SK-N-SH (cell line): Measurements from ENCODE around the gene RGS6. TPM values are rescaled to one million over a fixed set of nuclear protein-coding genes. Genes with fewer than 3 reads are reported as not detected.
"Not testable (repeated sequence)": the region's sequence is repeated elsewhere in the genome, so short reads cannot be mapped to it uniquely, and the experiment has no call there.

Experiments used
- CTCF ChIA-PET: fragments of 300-600, 350-600 bp; formaldehyde crosslinking; extraction: SDS; loops from one replicate; lab custom pipeline; 2021; lab: Yijun Ruan, JAX
- POLR2A ChIA-PET: fragments of 350-600 bp; sonication (Branson Sonifier 250); formaldehyde crosslinking; extraction: SDS; loops from one replicate; lab custom pipeline; 2020; ENCODE audit warnings: antibody characterized with exemption, inconsistent platforms; lab: Yijun Ruan, JAX
- DNase-seq: peaks from one replicate; pipeline ENCODE4 v3.0.0; 2012
- H2AFZ ChIP-seq: fragments of 200-600 bp; sonication (generic); 2 replicates; pipeline ENCODE4 v1.8.1; 2016; ENCODE audit warnings: antibody characterized with exemption, mild to moderate bottlenecking, low read depth
- H3F3A ChIP-seq: fragments of 200-600 bp; sonication (generic); replicated peaks from 2 replicates; pipeline ENCODE3; 2016; ENCODE audit warnings: antibody characterized with exemption, mild to moderate bottlenecking; ENCODE audit not compliant: insufficient read depth
- H3K27ac ChIP-seq, 2 experiments: fragments of 200-500 bp in 1 of 2; fragments of 200-600 bp in 1 of 2; sonication (Bioruptor generic) in 1 of 2; sonication (generic), shearing (Covaris generic) in 1 of 2; 2 replicates each; pipeline versions ENCODE4 v1.5.1 to v1.6.1; 2014 to 2016; ENCODE audit warnings: low read depth in 2 of 2, inconsistent platforms in 1 of 2, low read length in 1 of 2, mild to moderate bottlenecking in 1 of 2, mixed read lengths in 1 of 2
- H3K27me3 ChIP-seq: fragments of 200-600 bp; sonication (generic), shearing (Covaris generic); 2 replicates; pipeline ENCODE4 v1.6.1; 2016; ENCODE audit warnings: mixed run types; ENCODE audit not compliant: insufficient read depth
- H3K36me3 ChIP-seq, 2 experiments: fragments of 200-500 bp in 1 of 2; fragments of 200-600 bp in 1 of 2; sonication (Bioruptor generic) in 1 of 2; sonication (generic) in 1 of 2; replicated peaks in 1 of 2; 2 replicates each; pipeline versions ENCODE3 to v1.5.1; 2014 to 2016; ENCODE audit warnings: low read length in 1 of 2, mild to moderate bottlenecking in 1 of 2; ENCODE audit not compliant: insufficient read depth in 2 of 2, control insufficient read depth in 1 of 2
- H3K4me1 ChIP-seq, 2 experiments: fragments of 200-500 bp in 1 of 2; fragments of 200-600 bp in 1 of 2; sonication (Bioruptor generic) in 1 of 2; sonication (generic), shearing (Covaris generic) in 1 of 2; 2 replicates each; pipeline versions ENCODE4 v1.5.1 to v1.6.1; 2014 to 2016; ENCODE audit warnings: low read depth in 1 of 2, low read length in 1 of 2, mixed run types in 1 of 2; ENCODE audit not compliant: insufficient read depth in 2 of 2, control insufficient read depth in 1 of 2
- H3K4me2 ChIP-seq: fragments of 200-600 bp; sonication (generic), shearing (Covaris generic); 2 replicates; pipeline ENCODE4 v1.6.1; 2017; ENCODE audit warnings: mixed run types
- H3K4me3 ChIP-seq, 2 experiments: fragments of 200-500 bp in 1 of 2; fragments of 200-600 bp in 1 of 2; sonication (Bioruptor generic) in 1 of 2; sonication (generic), shearing (Covaris generic) in 1 of 2; 2 replicates each; pipeline versions ENCODE4 v1.5.1 to v1.8.1; 2014 to 2016; ENCODE audit warnings: low read depth in 2 of 2, inconsistent platforms in 1 of 2, low read length in 1 of 2, mild to moderate bottlenecking in 1 of 2, mixed read lengths in 1 of 2, moderate library complexity in 1 of 2
- H3K79me2 ChIP-seq: fragments of 200-600 bp; sonication (generic); 2 replicates; pipeline ENCODE4 v1.8.1; 2017; ENCODE audit warnings: mild to moderate bottlenecking; ENCODE audit not compliant: insufficient read depth
- H3K9ac ChIP-seq: fragments of 200-600 bp; sonication (generic); 2 replicates; pipeline ENCODE4 v1.6.1; 2017; ENCODE audit warnings: mixed run types
- H3K9me2 ChIP-seq: fragments of 200-600 bp; sonication (generic); 2 replicates; pipeline ENCODE4 v1.6.1; 2017; ENCODE audit warnings: mixed run types
- H3K9me3 ChIP-seq: fragments of 200-600 bp; sonication (generic); 2 replicates; pipeline ENCODE4 v1.6.1; 2017; ENCODE audit warnings: mixed run types, mild to moderate bottlenecking, moderate library complexity
- H4K20me1 ChIP-seq: fragments of 200-600 bp; sonication (generic); 2 replicates; pipeline ENCODE4 v1.6.1; 2017; ENCODE audit warnings: mild to moderate bottlenecking, mixed run types; ENCODE audit not compliant: insufficient read depth
- CTCF ChIP-seq: fragments of 200-600 bp; sonication (generic); IDR thresholded peaks from 2 replicates; pipeline ENCODE4 v1.6.1; 2017; ENCODE audit warnings: antibody characterized with exemption, mild to moderate bottlenecking, moderate library complexity
- EP300 ChIP-seq, 2 experiments: IDR thresholded peaks; 2 replicates each; pipeline versions ENCODE4 v1.4.0 to v1.6.1; 2012; ENCODE audit warnings: borderline replicate concordance in 1 of 2, low read depth in 1 of 2, low read length in 1 of 2
- FOXJ3 ChIP-seq: sonication (generic); formaldehyde crosslinking; IDR thresholded peaks from 2 replicates; pipeline ENCODE4 v1.5.1; 2020; ENCODE audit warnings: mild to moderate bottlenecking, missing genetic modification reagents
- FOXM1 ChIP-seq: IDR thresholded peaks from 2 replicates; pipeline ENCODE4 v1.4.0; 2012; ENCODE audit warnings: low read depth, mild to moderate bottlenecking
- GABPA ChIP-seq: IDR thresholded peaks from 2 replicates; pipeline ENCODE4 v1.4.0; 2012; ENCODE audit warnings: low read depth, mild to moderate bottlenecking
- MAX ChIP-seq: IDR thresholded peaks from 2 replicates; pipeline ENCODE4 v1.4.0; 2012; ENCODE audit warnings: low read depth
- MXI1 ChIP-seq: IDR thresholded peaks from 2 replicates; pipeline ENCODE4 v1.6.1; 2012; ENCODE audit warnings: mild to moderate bottlenecking, low read depth, low read length, improper control_type of control experiment
- PBX3 ChIP-seq: IDR thresholded peaks from 2 replicates; pipeline ENCODE4; 2012
- RAD21 ChIP-seq: IDR thresholded peaks from 2 replicates; pipeline ENCODE4 v1.6.1; 2012; ENCODE audit warnings: mild to moderate bottlenecking, low read length
- RCOR1 ChIP-seq: fragments of 150-350 bp; IDR thresholded peaks from 2 replicates; pipeline ENCODE4 v1.6.1; 2017; ENCODE audit warnings: antibody characterized with exemption, low read length
- SIN3A ChIP-seq: IDR thresholded peaks from 2 replicates; pipeline ENCODE4 v1.6.1; 2012; ENCODE audit warnings: low read depth, mild to moderate bottlenecking, low read length, moderate library complexity, borderline replicate concordance
- TAF1 ChIP-seq: IDR thresholded peaks from 2 replicates; pipeline ENCODE4 v1.6.1; 2012; ENCODE audit warnings: low read depth, mild to moderate bottlenecking, low read length, moderate library complexity, borderline replicate concordance
- TEAD4 ChIP-seq: IDR thresholded peaks from 2 replicates; pipeline ENCODE4 v1.4.0; 2012; ENCODE audit warnings: mild to moderate bottlenecking, borderline replicate concordance; ENCODE audit not compliant: insufficient read depth
- USF2 ChIP-seq: fragments of 150-350 bp; IDR thresholded peaks from 2 replicates; pipeline ENCODE4 v1.6.1; 2017; ENCODE audit warnings: antibody characterized with exemption, low read length, low read depth, borderline replicate concordance
- ZBTB33 ChIP-seq: IDR thresholded peaks from 2 replicates; pipeline ENCODE4 v1.4.0; 2012; ENCODE audit warnings: low read depth, borderline replicate concordance
- WGBS: methylation state at CpG from one replicate; pipeline ENCODE4 v1.1.6; 2017; ENCODE audit warnings: low lambda C conversion rate; 5-methylcytosine and 5-hydroxymethylcytosine counted together
- polyA plus RNA-seq, 3 experiments: library from polyadenylated mRNA; depleted of rRNA; stranded (reverse); fragments of >200 nt; gene quantifications; 2 replicates each; pipeline ENCODE4 v1.2.3, GENCODE V29; 2012

Gene RGS6
- polyA plus RNA-seq, 1 of the 3 experiments (the other 2 are of a cell fraction) = not detected

GRCh38 chr14:71885301-71885700 is 46.9 kb upstream of the RGS6 start (continued):
- TF ChIP-seq ZBTB33 (no peak), TEAD4 (no peak), PBX3 (no peak), SIN3A (no peak), RCOR1 (no peak)

- POLR2A ChIA-PET, H3K4me1 ChIP-seq, H4K20me1 ChIP-seq, CTCF ChIA-PET, H3K4me3 ChIP-seq, H3K36me3 ChIP-seq, H3K9ac ChIP-seq, H3K27ac ChIP-seq, H3F3A ChIP-seq, DNase-seq, H3K4me2 ChIP-seq, H3K79me2 ChIP-seq, H2AFZ ChIP-seq, H3K27me3 ChIP-seq, H3K9me2 ChIP-seq, H3K9me3 ChIP-seq: not testable (repeated sequence)
- 1% methylated on average over 9 of the region's 9 CpGs for WGBS
Observed at GRCh38 chr14:71887802-71888201, 44.4 kb upstream of the RGS6 start.

GRCh38 chr14:71890541-71890940 is 41.7 kb upstream of the RGS6 start:
- Histone ChIP-seq H3K4me3 (no peak overlapping the region), H3K4me2 (no peak overlapping the region), H3K9ac (no peak overlapping the region), H3K4me1 (no peaks in the 10 kb centered on the region)
- CTCF ChIA-PET = interaction anchor here (1.7 kb wide), 1 partner anchor 35 kb away, joined by 5 read pairs; no protein-coding TSS in a partner anchor
- 9% methylated on average over 1 of the region's 1 CpG for WGBS
- TF ChIP-seq FOXM1 (no peak), USF2 (no peak), TAF1 (no peak), EP300 (IDR thresholded peaks at IDR 0.05; ENCODE audit: borderline replicate concordance in 1 of 2, low read depth in 1 of 2, low read length in 1 of 2) (no peak), CTCF (no peak), GABPA (no peak), MAX (no peak), FOXJ3 (CRISPR knock-in tag) (no peak), SIN3A (no peak), MXI1 (no peak), RAD21 (no peak)
- TF ChIP-seq, all 33 proteins: peak for 0
- no peak for DNase-seq
- Histone ChIP-seq H2AFZ (no peak overlapping the region), H3F3A (no peaks in the 10 kb centered on the region), H3K27me3 (peaks cover 18% of the 10 kb centered on the region; the same call in 1 of the 2 replicates), H3K9me3 (no peaks in the 10 kb centered on the region), H3K9me2 (no peaks in the 10 kb centered on the region), H3K79me2 (no peaks in the 10 kb centered on the region), H3K36me3 (no peaks in the 10 kb centered on the region), H4K20me1 (no peaks in the 10 kb centered on the region), H3K27ac (no peak overlapping the region)
- POLR2A ChIA-PET = no interaction called here
